ENCODE results near the gene S100A16. TPM values are rescaled to one million over a fixed set of nuclear protein-coding genes. Genes with fewer than 3 reads are reported as not detected.
A peak's percentile ranks its signal among the peaks of the same experiment; 100 is the strongest.

Gene S100A16
- total and polyA plus RNA-seq, 9 of the 15 experiments (the other 6 are each of a cell fraction or from before 2014, with no cell fraction given): 1.6 to 6.9 (median 4.3) TPM

GRCh38 chr1:153649863-153650235 lies 36.9 kb upstream of the S100A16 start (continued):
- TF ChIP-seq ZBTB11 (CRISPR knock-in tag; IDR thresholded peaks at IDR 0.05): no peak
- no peak for TF ChIP-seq XRCC4 (IDR thresholded peaks at IDR 0.05; ENCODE audit: extremely low read depth, insufficient read depth, insufficient read length)
- no peak for TF ChIP-seq ZNF57 (CRISPR knock-in tag; IDR thresholded peaks at IDR 0.05)
- no peak for TF ChIP-seq MCM5 (IDR thresholded peaks at IDR 0.05; ENCODE audit: low read depth)
- no peak for TF ChIP-seq MEF2D (tag; conservative IDR thresholded peaks at IDR 0.05; ENCODE audit: low read depth)
- no peak for TF ChIP-seq CXXC5 (CRISPR knock-in tag; IDR thresholded peaks at IDR 0.05)
- no peak for TF ChIP-seq ZNF133 (CRISPR knock-in tag; IDR thresholded peaks at IDR 0.05)
- TF ChIP-seq ZBTB9 (CRISPR knock-in tag; IDR thresholded peaks at IDR 0.05): no peak
- TF ChIP-seq ETS1 (conservative IDR thresholded peaks at IDR 0.05; ENCODE audit: control insufficient read depth, low read depth, low read length): 0 out of 2 replicates have a peak, but pooled peaks have one; percentile 2
- TF ChIP-seq ZBTB26 (CRISPR knock-in tag; IDR thresholded peaks at IDR 0.05): no peak
- TF ChIP-seq RREB1 (CRISPR knock-in tag; IDR thresholded peaks at IDR 0.05): no peak
- TF ChIP-seq SMARCE1 (IDR thresholded peaks at IDR 0.05): no peak
- TF ChIP-seq ZZZ3 (IDR thresholded peaks at IDR 0.05): no peak
- no peak for TF ChIP-seq RBM39 (optimal IDR thresholded peaks at IDR 0.05; ENCODE audit: low read depth, low read length)

Data from K562 (cell line).